ENCODE results near the gene HHAT.

Gene HHAT

DNA sequence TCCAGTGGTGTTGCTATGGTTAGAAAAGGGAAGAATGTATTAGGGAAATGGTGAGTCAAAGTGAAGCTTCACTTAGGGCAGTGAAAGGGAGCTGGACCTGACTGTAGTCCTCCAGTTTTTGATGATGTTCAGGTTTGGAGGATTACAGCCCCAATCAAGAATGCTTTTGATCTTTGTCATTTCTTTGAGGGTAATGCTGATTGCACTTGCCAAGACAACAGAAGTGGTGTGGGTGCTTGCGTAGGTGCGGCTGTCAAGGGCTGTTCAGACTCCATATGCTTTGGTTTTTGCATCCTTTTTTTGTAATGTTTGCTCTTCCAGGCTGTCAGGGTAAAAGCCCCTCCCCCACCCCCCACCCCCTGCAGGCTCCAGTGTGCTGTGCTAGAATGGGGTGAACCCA lies 38.9 kb downstream of the HHAT start:
- TF ChIP-seq, protein P1, sequence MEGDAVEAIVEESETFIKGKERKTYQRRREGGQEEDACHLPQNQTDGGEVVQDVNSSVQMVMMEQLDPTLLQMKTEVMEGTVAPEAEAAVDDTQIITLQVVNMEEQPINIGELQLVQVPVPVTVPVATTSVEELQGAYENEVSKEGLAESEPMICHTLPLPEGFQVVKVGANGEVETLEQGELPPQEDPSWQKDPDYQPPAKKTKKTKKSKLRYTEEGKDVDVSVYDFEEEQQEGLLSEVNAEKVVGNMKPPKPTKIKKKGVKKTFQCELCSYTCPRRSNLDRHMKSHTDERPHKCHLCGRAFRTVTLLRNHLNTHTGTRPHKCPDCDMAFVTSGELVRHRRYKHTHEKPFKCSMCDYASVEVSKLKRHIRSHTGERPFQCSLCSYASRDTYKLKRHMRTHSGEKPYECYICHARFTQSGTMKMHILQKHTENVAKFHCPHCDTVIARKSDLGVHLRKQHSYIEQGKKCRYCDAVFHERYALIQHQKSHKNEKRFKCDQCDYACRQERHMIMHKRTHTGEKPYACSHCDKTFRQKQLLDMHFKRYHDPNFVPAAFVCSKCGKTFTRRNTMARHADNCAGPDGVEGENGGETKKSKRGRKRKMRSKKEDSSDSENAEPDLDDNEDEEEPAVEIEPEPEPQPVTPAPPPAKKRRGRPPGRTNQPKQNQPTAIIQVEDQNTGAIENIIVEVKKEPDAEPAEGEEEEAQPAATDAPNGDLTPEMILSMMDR (IDR thresholded peaks at IDR 0.05; ENCODE audit: borderline replicate concordance, control extremely low read depth, extremely low read depth, insufficient read depth, missing control alignments) = no peak
- in situ Hi-C loops (cut with MboI; ENCODE audit: low sequenced_read_pairs, unreplicated experiment) = no loop called here
- DNase-seq (ENCODE audit: low spot score) = no peak

DNA sequence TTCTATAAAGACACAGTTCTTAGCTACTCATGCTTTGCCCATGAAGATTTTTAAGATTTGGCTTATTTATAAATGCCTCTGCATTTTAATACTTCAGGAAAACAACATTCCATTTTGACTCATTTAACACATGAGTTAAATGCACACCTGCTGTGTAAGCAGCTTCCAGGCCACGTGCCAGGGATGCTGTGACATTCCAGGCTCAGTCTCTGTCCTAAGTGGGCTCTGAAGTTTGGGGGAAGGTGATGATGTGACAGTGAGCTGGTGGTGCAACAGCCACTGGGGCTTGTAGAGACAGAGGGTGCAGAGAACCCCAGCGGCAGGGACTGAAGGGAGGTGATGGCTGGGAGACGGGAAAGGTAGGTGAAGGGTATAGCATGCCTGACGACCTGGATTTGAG lies 40.7 kb downstream of the HHAT start:
- DNase-seq (ENCODE audit: low spot score) = no peak
- in situ Hi-C loops (cut with MboI; ENCODE audit: low sequenced_read_pairs, unreplicated experiment) = no loop called here
- TF ChIP-seq, protein P1 (IDR thresholded peaks at IDR 0.05; ENCODE audit: borderline replicate concordance, control extremely low read depth, extremely low read depth, insufficient read depth, missing control alignments) = no peak

DNA sequence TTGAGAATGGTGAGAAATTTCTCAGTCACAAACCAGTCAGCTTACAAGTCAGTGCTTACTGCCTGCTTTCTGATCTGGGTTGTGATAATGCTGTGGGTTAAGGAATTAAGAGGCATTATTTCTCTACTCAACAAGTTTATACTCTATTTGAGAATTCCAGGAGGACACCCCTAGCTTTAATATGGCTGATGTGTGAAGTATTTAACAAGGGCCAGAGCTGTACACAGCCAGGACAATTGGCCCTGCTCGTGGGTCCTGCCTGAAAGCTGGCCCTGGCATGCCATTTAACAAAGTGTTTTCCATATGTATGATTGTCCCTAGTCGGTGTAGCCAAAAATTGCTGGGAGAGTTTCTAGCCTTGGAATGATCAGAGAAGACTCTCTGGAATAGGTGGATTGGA lies 43.2 kb downstream of the HHAT start:
- TF ChIP-seq, protein P1 (IDR thresholded peaks at IDR 0.05; ENCODE audit: borderline replicate concordance, control extremely low read depth, extremely low read depth, insufficient read depth, missing control alignments) = no peak
- in situ Hi-C loops (cut with MboI; ENCODE audit: low sequenced_read_pairs, unreplicated experiment) = no loop called here
- no peak for DNase-seq (ENCODE audit: low spot score)

DNA sequence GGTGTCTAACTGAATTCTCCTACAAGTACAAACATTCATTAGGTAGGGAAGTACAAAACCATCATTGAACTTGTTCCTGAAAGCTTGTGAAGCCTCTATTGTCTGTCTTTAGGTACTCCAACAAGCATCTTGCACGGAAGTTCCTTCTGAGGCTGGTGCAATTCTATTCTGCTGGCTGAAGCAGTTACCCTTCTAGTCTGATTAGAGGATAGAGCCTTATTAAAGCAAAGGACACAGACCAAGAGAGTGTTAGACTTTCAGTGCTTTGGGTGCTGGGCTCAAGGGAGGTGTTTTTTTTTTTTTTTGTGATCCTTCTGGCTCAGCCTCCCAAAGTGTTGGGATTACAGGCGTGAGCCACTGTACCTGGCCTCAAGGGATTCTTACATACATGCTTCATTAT lies 43.8 kb downstream of the HHAT start:
- TF ChIP-seq, protein P1 (IDR thresholded peaks at IDR 0.05; ENCODE audit: borderline replicate concordance, control extremely low read depth, extremely low read depth, insufficient read depth, missing control alignments) = no peak
- DNase-seq (ENCODE audit: low spot score) = no peak
- in situ Hi-C loops (cut with MboI; ENCODE audit: low sequenced_read_pairs, unreplicated experiment) = no loop called here

- DNase-seq (ENCODE audit: low spot score) = no peak
- in situ Hi-C loops (cut with MboI; ENCODE audit: low sequenced_read_pairs, unreplicated experiment) = no loop called here
- TF ChIP-seq, protein P1 (IDR thresholded peaks at IDR 0.05; ENCODE audit: borderline replicate concordance, control extremely low read depth, extremely low read depth, insufficient read depth, missing control alignments) = no peak
Measured at GRCh38 chr1:210372931-210373627, 44.4 kb downstream of the HHAT start.

- DNase-seq (ENCODE audit: low spot score) = no peak
- TF ChIP-seq, protein P1 (IDR thresholded peaks at IDR 0.05; ENCODE audit: borderline replicate concordance, control extremely low read depth, extremely low read depth, insufficient read depth, missing control alignments) = no peak
- in situ Hi-C loops (cut with MboI; ENCODE audit: low sequenced_read_pairs, unreplicated experiment) = no loop called here
Measured at GRCh38 chr1:210373628-210373877, 44.9 kb downstream of the HHAT start.

All from GM13976 (cell line).